22Rv1 (cell line): ENCODE measurements around the gene PRMT3.

Source experiments
- CTCF ChIP-seq: fragments of 450-650 bp; IDR thresholded peaks from 2 replicates; pipeline ENCODE4 v1.5.1; 2017; ENCODE audit warnings: mild to moderate bottlenecking
- ZFX ChIP-seq: fragments of 450-650 bp; IDR thresholded peaks from 2 replicates; pipeline ENCODE4 v1.6.1; 2017; ENCODE audit warnings: antibody characterized with exemption, borderline replicate concordance

GRCh38 chr11:20467487-20468185, 80.1 kb downstream of the PRMT3 start:
- TF ChIP-seq CTCF (no peak), ZFX (no peak)
